Erythroblast (primary cell): ENCODE results near the gene SIX2.

ENCODE experiments used
- DNase-seq, 2 experiments: peaks; one replicate each; lab custom pipeline; 2025; lab: John Stamatoyannopoulos, UW
- GATA1 ChIP-seq: IDR thresholded peaks from 2 replicates; pipeline ENCODE4 v1.6.1; 2011; ENCODE audit warnings: low read depth, mild to moderate bottlenecking, control low read depth, low read length, moderate library complexity
- POLR2A ChIP-seq: IDR thresholded peaks from 2 replicates; pipeline ENCODE4 v1.6.1; 2011; ENCODE audit warnings: mild to moderate bottlenecking, low read length

SIX2 gene

DNA sequence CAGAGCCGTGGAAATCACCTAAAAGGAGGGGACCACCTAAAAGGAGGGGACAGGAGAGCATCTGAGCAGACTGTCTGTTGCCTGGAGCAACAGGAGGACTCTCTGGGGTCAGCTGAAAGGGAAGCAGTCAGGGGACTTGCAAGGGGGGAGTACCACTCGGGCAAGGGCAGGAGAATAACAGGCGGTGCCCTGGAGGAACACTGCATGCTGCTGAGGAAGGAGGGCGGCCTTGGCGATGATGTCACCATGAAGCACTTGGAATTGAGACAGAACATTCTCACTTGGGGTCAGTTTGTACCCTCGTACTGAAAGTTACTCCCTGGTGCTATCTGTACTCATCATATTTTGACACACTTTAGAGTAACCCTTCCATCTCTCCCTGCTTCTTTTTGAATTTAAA lies 49.4 kb downstream of the SIX2 start:
- TF ChIP-seq POLR2A (no peak), GATA1 (no peak)
- DNase-seq, result no peak

DNA sequence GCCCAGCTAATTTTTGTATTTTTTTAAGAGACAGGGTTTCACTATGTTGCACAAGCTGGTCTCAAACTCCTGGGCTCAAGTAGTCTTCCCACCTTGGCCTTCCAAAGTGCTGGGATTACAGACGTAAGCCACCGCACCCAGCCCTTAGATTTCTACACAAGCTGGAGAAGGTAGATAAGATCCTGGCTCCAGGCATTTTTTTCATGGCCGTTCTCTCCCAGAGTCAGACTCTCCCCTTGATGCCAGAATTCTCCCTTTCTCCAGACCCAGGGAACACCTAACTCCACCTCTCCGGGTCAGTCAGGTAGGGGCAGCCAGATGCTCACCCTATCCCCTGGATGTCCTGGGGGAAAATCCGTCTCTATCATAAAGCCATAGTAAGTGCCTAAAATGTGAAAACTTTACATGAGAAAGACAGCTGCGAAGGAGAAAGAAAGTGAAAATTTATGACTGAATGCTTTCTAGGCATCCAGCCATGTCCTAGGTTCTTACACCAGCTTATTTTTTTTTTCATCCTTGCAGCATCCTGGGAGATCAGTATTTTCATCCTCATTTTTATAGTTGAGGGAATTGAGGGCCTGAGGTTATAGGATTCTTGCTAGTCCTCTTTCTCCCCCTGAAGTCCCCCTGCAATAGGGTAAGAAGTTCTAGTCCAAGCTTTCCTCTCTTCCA lies 51.5 kb downstream of the SIX2 start:
- TF ChIP-seq POLR2A (no peak), GATA1 (no peak)
- DNase-seq, result no peak

DNA sequence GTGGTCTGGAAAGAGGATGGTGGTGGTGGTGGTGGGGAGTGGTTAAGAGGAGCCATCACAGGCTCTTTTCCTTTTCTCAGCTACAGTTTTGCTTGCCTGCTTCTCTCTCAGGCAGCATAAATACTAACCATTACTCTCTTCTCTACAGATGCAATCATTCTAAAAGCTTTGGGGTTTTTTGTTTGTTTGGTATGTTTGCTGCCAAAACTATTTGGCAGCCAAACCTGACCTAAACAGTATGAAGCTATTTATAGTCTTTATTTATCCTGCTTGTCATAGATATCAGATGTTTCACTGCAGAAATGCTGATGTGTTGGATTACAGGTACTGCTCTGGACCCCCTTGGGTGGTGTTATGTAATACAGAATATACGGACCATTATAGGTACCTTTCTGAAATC lies 52.4 kb downstream of the SIX2 start:
- TF ChIP-seq GATA1, result no peak
- no peak for TF ChIP-seq POLR2A
- DNase-seq, result no peak

DNA sequence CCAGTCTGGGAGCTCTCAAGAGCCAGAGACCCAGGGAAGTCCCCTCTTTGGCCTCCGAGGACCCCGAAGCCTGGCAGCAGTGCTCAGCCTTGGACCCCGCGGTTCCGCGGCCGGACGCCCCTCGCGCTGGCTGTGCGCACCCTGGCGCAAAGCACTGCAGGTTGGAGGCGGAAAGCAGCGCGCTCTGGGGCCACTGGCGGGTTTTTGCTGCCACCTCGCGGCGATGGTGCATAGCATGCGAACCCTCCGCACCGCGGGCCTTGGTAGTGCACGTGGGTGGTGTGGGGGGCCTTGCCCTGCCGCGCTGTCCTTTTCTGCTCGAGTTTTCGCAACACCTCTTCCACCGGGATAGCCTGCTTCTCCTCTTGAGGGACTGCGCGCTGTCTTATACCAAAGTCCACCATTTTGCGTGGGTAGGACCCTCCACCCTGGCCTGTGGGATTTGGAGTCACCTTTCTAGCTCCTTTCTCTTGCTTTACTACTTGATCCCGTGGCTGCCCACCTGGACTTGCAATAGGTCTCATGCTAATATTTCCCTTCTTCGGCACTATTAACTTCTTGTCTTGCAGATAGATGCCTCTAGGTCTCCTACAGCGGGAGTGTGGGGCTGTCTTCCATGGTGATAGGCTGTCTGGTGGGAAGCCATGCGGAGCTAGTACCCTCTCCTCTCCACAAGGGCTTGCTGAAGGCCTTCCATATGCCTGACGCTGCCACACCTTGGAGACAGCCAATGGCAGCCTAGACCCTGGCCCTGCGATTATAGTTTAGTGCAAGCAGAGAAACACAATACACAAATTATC lies 53.5 kb downstream of the SIX2 start:
- TF ChIP-seq POLR2A (no peak), GATA1 (no peak)

More for the DNA sequence above, 53.5 kb downstream of the SIX2 start:
- DNase-seq, result peak; percentile 65 to 75
